A204.1 (cell line): ENCODE measurements around the gene PTPN4.
A peak's percentile ranks its signal among the peaks of the same experiment; 100 is the strongest.
"Not testable (repeated sequence)": the region's sequence is repeated elsewhere in the genome, so short reads cannot be mapped to it uniquely, and the experiment has no call there.

Experiments
- FAIRE-seq: peaks from 2 replicates; lab custom pipeline; 2012; peaks lifted over from hg19 to GRCh38; lab: Jason Lieb, UNC

The PTPN4 gene

DNA sequence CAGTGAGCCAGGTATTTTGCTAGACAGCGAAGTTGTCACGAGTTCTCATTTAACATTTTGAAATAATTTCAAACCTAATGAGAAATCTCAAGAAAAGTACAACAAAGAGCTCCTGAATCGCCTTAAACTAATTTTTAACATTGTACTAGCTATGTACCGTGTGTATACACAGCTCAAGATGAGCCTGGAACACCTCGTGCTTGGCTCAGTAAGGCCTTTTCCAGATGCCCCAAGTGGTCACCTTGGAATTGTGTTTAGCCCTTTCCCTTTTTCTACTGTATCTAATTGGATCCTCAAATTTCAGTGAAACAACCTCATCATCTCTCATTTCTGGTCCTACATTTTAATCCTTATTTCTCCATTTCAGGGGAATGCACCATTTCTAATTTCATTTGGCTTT is 7.2 kb downstream of the PTPN4 start:
- no peak for FAIRE-seq

- FAIRE-seq: no peak
Observed at GRCh38 chr2:119768742-119769141, 9.0 kb downstream of the PTPN4 start.

- FAIRE-seq: no peak
Observed at GRCh38 chr2:119769645-119770044, 9.9 kb downstream of the PTPN4 start.

DNA sequence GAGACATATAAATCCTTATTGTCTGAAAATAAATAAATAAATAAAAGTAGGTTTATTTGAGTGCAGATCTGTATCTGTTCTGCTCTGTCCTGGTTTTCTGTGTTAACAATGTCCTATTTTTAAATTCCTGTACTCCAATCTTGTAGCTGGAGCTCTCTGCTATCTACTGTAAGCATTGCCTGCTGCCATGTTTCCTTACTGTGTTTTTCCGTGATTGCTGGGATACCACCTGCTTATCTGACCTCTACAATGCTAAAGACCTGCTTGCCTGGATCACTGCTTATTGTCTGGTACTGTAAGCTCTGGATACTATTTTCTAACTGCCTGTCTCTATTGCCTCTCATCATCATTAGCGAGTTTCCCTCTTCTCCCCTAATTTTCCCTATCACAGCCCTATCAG is 11.6 kb downstream of the PTPN4 start:
- FAIRE-seq: no peak

GRCh38 chr2:119772128-119772527 is 12.4 kb downstream of the PTPN4 start:
- no peak for FAIRE-seq

- peak; percentile 30 for FAIRE-seq
Observed at GRCh38 chr2:119772767-119773166, 13.0 kb downstream of the PTPN4 start.

- no peak for FAIRE-seq
Observed at GRCh38 chr2:119774026-119774425, 14.3 kb downstream of the PTPN4 start.

GRCh38 chr2:119775102-119775501 is 15.4 kb downstream of the PTPN4 start:
- no peak for FAIRE-seq

DNA sequence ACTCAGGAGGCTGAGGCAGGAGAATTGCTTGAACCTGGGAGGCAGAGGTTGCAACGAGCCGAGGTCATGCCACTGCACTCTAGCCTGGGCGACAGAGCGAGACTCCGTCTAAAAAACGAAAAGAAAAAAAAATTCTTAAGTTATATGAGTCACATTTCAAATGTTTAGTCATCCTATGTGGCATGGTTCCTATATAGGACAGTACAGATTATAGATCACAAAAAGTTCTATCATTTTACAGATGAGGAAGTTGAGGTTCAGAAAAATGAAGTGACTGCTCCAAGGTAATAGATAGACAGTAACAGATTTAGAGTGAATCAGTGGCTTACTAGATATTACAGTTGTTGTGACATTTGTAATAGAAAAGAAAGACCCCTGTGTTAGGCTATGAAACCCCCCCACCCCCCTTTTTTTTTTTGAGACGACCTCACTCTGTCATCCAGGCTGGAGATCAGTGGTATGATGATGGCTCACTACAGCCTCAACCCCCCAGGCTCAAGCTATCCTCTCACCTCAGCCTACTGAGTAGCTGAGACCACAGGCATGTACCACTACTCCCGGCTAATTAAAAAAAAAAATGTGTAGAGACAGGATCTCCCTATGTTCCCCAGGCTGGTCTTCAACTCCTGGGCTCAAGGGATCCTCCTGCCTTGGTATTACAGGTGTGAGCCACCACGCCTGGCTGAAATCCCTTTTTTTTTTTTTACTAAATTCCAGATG is 22.7 kb downstream of the PTPN4 start:
- FAIRE-seq: no peak

GRCh38 chr2:119784876-119785275 is 25.2 kb downstream of the PTPN4 start:
- no peak for FAIRE-seq

DNA sequence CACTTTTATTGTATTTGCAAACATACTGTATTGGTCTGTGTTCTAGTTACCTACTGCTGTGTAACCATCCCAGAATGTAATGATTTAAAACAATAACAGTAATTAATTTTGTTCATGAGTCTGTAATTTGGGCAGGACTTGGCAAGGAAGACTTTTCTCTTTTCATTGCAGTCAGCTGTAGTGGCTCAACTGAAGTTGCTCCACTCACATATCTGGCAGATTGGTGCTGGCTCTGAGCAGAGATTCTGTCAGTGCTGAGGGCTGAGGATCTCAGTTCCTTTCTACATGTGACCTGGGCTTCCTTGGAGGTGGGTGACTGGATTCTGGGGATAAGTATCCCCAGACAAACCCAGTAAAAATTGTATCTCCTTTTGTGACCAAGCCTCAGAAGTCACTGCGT is 26.6 kb downstream of the PTPN4 start:
- no peak for FAIRE-seq

- FAIRE-seq: no peak
Observed at GRCh38 chr2:119788752-119789151, 29.0 kb downstream of the PTPN4 start.

- FAIRE-seq: no peak
Observed at GRCh38 chr2:119790466-119790865, 30.7 kb downstream of the PTPN4 start.

DNA sequence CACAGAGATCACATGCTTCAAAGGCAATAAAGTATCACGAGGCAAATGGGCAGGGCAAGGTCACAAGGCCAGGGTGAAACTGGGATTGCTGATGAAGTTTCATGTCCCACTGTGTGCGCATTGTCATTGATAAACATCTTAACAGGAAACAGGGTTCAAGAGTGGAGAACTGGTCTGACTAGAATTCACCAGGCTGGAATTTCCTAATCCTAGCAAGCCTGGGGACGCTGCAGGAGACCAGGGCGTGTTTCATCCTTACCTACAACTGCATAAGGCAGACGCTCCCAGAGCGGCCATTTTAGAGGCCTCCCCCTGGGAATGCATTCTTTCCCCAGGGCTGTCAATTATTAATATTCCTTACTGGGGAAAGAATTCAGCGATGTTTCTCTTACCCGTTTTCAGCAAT is 33.2 kb downstream of the PTPN4 start:
- FAIRE-seq: no peak

- FAIRE-seq: no peak
Observed at GRCh38 chr2:119794237-119794636, 34.5 kb downstream of the PTPN4 start.

DNA sequence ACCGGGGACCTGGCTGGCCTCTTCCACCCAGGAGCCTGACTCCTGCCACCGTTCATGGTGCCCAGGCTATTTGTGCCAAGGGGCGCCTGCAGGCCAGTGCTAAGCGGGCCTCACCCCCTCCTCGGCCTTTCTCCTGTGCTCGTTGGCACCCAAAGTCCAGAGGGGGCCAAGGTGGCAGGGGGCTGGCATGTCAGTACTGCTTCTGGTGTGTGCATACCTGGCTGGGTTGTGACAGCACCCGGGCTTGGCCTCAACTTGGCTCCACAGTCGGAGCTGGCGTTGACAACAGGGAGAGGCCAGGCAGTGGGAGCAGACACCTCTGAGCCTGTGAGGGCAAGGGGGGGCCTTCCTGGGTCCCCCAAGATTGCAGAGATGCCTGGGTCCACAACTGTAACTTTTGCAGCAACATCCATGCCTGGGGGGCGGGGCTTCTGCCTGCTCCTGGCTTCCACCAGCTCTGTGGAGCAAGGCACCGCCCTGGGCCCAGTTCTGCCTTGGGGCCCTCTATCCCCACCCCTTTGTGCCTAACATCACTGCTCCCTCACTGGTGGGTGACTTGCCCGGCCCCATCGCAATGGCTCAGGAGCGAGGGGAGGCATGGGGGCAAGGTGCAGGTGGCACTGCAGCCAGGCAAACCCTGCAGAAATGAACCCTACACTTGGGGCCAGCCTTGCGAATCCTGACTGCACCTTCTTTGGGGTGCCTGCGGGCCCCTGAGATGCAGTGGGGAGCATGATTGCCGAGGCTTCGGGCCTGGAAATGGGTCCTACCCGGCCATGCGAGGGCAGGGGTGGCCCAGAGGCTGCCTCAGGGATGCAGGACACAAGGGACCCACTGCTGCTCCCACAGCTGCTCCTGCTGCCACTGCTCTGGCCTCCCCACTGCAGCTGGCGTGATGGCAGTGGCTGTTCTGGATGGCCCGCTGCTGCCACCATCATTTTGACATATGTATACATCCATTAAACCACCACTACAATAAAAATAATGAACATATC is 35.9 kb downstream of the PTPN4 start:
- FAIRE-seq: no peak

DNA sequence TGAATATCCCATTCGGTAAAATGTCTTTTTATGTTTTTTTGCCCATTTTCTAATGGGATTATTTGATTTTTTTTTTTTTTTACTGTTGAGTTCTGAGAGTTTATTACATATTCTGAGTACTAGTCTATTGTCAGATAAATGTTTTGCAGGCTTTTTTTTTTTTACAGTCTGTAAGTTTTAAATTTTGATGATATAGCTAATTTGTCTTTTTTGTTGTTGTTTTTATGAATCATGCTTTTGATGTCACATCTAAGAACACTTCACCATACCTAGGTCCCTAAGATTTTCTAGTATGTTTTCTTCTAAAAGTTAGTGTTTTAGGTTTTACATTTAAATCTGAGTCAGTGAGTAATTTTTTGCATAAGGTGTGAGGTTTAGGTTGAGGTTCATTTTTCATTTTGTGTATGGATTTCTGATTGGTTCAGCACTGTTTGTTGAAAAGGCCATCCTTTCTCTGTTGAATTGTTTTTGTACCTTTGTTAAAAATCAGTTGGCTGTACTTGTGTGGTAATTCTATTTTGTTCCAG is 40.7 kb downstream of the PTPN4 start:
- no peak for FAIRE-seq

GRCh38 chr2:119801040-119801439 is 41.3 kb downstream of the PTPN4 start:
- FAIRE-seq: no peak

GRCh38 chr2:119801989-119802388 is 42.3 kb downstream of the PTPN4 start:
- FAIRE-seq: not testable (repeated sequence)

DNA sequence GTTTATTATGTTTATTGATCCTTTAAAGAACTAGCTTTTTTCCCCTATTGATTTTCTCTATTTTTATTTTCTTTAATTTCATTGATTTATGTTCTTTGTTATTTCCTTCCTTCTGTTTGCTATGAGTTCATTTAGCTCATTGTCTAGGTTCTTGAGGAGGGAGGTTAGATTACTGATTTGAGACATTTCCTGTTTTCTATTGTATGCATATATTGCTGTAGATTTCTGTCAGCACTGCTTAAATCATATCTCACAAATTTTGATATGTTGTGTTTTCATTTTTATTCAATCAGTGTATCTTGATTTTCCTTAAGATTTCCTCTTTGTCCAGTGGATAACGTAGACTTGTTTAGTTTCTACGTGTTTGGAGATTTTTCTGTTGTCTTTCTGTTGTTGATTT is 43.4 kb downstream of the PTPN4 start:
- no peak for FAIRE-seq

DNA sequence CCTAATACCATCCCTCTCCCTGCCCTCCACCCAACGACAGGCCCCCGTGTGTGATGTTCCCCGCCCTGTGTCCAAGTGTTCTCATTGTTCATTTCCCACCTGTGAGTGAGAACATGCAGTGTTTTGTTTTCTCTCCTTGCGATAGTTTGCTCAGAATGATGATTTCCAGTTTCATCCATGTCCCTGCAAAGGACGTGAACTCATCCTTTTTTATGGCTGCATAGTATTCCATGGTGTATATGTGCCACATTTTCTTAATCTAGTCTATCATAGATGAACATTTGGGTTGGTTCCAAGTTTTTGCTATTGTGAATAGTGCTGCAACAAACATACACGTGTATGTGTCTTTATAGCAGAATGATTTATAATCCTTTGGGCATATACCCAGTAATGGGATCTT is 44.7 kb downstream of the PTPN4 start:
- not testable (repeated sequence) for FAIRE-seq

DNA sequence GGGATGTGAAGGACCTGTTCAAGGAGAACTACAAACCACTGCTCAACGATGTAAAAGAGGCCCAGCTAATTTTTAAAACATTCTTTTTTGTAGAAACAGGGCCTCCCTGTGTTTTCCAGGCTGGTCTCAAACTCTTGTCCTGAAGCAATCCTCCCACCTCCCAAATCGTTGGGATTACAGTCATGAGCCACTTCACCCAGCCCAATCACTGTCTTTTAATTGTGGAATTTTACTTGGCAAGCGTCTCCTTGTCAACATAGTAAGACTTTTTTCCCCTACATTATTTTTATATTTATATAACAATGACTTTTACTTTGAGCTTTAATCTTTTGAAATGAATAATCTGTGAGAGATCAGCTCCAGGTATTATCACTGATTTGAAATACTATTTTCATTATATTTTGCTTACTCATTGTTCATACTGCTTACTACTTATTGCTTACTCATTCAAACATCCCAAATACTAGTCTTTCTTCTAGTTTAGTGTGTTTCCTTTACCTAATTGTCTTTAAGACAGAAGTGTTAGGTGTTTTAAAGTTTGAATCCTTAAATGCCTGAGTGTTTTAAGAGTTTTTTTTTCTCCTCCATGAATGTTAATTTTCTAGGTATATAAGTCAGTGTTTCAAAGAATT is 48.9 kb downstream of the PTPN4 start:
- FAIRE-seq: no peak
